Suppressor macrophage (primary cell): ENCODE measurements around the gene OR10H5.

ENCODE experiments used
- DNase-seq, 4 experiments: peaks; one replicate each; pipeline ENCODE4 v3.0.0-alpha.2; 2020 to 2022

The OR10H5 gene

GRCh38 chr19:15850385-15850784 is 62.9 kb downstream of the OR10H5 start:
- no peak for DNase-seq
